Fibroblast of villous mesenchyme (primary cell): ENCODE measurements around the gene EHD2. TPM values are rescaled to one million over a fixed set of nuclear protein-coding genes. Genes with fewer than 3 reads are reported as not detected.

Experiments used
- DNase-seq: peaks from one replicate; pipeline ENCODE4 v3.0.0-alpha.2; 2010; ENCODE audit warnings: low read depth
- H3K4me3 ChIP-seq: 2 replicates; pipeline ENCODE4 v1.5.1; 2011; ENCODE audit warnings: low read depth, mild to moderate bottlenecking, low read length
- total RNA-seq: library from RNA; depleted of rRNA; stranded (reverse); fragments of >200 nt; gene quantifications from 2 replicates; pipeline ENCODE4 v1.2.3, GENCODE V29; 2012
- TF ChIP-seq, protein P1 (sequence below): IDR thresholded peaks from 2 replicates; pipeline ENCODE4 v1.5.1; 2012; ENCODE audit warnings: low read depth, mild to moderate bottlenecking, low read length; ENCODE audit not compliant: insufficient read depth

Gene EHD2
- total RNA-seq, 1 donor = 144 TPM

DNA sequence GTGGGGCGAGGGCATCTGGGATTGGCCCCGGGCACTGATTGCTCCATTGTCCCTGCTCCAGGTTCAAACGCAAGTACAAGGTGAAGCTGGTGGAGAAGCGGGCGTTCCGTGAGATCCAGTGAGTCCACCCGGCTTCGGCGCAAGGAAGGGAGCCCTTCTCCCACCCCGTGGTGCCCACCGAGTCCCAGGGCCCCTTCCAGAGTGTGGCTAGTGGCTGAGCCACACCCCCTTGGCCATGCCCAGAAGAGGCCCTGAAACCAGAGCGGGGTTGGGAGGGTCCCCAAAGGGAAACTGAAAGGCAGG lies 43.4 kb downstream of the EHD2 start:
- no peak for DNase-seq

DNA sequence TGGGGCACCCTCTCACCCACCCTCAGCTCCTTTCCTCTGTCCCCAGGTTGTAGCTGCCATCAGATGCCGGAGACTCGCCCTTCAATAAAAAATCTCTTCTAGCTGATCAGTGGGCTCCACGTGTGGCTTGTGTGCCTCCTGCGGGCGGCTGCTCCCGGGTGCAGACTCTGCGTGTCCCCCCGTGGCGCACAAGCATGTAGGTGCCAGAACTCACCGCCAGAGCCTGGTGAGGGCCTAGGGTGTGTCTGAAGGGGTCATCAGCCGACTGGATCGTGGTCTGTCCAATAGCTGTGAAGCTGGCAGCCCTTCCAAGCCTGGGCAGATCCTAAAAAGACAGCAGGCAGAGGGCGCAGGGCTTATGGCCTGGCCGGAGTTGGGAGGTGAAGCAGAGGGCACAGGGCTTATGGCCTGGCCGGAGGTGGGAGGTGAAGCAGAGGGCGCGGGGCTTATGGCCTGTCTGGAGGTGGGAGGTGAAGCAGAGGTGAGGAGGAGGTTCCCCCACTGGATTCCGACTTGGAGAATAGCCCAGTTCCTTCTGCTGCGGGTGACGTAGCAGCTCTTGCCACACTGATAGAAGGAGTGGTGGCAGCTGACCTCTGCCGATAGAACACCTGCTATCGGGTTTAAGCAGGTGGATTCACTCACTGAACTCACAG lies 43.9 kb downstream of the EHD2 start:
- TF ChIP-seq, protein P1, sequence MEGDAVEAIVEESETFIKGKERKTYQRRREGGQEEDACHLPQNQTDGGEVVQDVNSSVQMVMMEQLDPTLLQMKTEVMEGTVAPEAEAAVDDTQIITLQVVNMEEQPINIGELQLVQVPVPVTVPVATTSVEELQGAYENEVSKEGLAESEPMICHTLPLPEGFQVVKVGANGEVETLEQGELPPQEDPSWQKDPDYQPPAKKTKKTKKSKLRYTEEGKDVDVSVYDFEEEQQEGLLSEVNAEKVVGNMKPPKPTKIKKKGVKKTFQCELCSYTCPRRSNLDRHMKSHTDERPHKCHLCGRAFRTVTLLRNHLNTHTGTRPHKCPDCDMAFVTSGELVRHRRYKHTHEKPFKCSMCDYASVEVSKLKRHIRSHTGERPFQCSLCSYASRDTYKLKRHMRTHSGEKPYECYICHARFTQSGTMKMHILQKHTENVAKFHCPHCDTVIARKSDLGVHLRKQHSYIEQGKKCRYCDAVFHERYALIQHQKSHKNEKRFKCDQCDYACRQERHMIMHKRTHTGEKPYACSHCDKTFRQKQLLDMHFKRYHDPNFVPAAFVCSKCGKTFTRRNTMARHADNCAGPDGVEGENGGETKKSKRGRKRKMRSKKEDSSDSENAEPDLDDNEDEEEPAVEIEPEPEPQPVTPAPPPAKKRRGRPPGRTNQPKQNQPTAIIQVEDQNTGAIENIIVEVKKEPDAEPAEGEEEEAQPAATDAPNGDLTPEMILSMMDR = no peak
- no peak overlapping the region for H3K4me3 ChIP-seq
- no peak for DNase-seq

More for the DNA sequence above, 43.4 kb downstream of the EHD2 start:
- H3K4me3 ChIP-seq = no peak overlapping the region
- TF ChIP-seq, protein P1 = no peak

DNA sequence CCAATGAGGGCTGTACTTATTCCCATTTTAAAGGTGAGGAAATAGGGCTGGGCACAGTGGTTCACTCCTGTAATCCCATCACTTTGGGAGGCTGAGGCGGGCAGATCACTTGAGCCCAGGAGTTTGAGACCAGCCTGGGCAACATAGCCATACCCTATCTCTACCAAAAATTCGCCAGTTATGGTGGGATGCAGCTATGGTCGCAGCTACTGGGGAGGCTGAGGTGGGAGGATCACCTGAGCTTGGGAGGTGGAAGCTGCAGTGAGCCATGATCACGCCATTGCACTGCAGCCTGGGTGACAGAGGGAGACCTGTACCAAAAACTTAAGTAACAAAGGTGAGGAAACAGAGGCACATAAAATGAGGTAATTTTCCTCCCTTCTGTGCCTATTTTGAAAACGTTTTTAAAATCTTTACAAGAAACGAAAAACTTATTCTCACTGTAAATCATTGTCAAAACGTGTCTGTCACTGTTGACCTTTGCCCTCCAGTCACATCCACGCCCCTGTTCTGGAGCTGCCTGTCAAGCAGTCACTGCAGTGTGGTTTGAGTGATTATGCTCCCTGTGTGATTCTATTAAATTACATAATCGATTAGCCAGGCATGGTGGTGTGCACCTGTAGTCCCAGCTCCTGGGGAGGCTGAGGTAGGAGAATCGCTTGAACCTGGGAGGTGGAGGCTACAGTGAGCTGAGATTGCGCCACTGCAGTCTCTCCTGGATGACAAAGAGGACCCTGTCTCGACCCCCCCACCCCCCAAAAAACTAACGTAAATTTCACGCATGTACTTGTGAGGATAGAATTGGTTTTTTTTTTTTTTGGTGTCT lies 44.6 kb downstream of the EHD2 start:
- TF ChIP-seq, protein P1 = no peak
- no peak for DNase-seq
- H3K4me3 ChIP-seq = no peak overlapping the region

DNA sequence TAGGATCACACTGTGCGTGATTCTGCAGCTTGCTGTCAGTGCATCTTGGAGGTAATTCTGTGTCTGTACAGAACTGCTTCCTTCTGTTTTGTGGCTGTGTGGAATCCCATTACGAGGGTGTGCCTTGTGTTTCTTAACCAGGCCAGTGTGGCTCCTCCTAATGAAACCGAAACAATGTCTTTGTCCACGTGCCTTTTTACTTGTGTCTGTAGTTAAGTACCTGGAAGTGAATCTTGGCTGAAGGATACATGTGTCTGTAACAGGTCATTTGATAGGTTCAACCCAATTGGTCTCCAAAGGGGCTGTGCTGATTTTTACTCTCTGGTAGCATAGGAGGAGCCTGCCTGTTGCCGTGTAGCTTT lies 45.2 kb downstream of the EHD2 start:
- DNase-seq = no peak
- TF ChIP-seq, protein P1 = no peak
- H3K4me3 ChIP-seq = no peak overlapping the region

DNA sequence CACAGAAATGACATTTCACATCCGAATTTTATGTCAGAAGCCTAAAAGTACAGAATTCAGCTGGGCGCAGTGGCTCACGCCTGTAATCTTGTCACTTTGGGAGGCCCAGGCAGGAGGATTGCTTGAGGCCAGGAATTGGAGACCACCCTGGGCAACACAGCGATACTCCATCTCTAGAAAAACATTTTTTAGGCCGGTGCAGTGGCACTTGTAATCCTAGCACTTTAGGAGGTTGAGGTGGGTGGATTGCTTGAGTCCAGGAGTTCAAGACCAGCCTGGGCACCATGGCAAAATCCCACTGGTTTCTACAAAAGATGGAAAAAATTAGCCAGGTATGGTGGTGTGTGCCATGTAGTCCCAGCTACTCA lies 47.4 kb downstream of the EHD2 start:
- H3K4me3 ChIP-seq = no peak overlapping the region
- TF ChIP-seq, protein P1 = no peak
- DNase-seq = no peak

DNA sequence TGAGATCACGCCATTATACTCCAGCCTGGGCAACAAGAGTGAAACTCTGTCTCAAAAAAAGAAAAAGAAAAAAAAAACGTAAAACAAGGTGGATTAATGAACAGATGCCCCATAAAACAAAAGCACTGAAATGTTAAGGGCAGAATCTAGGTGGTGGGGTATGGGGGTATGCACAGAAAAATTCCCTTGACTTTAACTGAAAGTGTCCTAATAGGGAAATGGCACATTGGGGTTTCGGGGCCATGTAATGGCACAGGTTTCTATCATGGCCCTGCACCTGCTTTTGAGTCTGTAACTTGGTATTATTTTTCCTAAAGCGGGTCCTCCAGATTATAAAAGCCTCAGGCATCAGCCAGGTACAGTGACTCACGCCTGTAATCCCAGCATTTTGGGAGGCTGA lies 48.3 kb downstream of the EHD2 start:
- no peak overlapping the region for H3K4me3 ChIP-seq
- TF ChIP-seq, protein P1 = no peak
- DNase-seq = no peak
